CD14-positive monocyte (primary cell): ENCODE measurements around the gene BAIAP2L2. TPM values are rescaled to one million over a fixed set of nuclear protein-coding genes. Genes with fewer than 3 reads are reported as not detected.
A peak's percentile ranks its signal among the peaks of the same experiment; 100 is the strongest.

Source experiments
- DNase-seq, 3 donors: peaks; one replicate each; pipeline ENCODE4 v3.0.0-alpha.2; 2011 to 2022
- H2AFZ ChIP-seq: 2 replicates; pipeline ENCODE4 v1.6.0; 2012; ENCODE audit warnings: mild to moderate bottlenecking, low read depth, low read length, inconsistent platforms; ENCODE audit not compliant: insufficient read depth, poor library complexity, severe bottlenecking
- H3K27ac ChIP-seq, 2 donors: 1 replicate in 1 of 2; 2 replicates in 1 of 2; pipeline ENCODE4 v1.5.1; 2012 to 2013; ENCODE audit warnings: low read length in 2 of 2, control low read depth in 1 of 2, inconsistent platforms in 1 of 2, low read depth in 1 of 2, mild to moderate bottlenecking in 1 of 2
- H3K27me3 ChIP-seq, 2 donors: one replicate each; pipeline versions ENCODE4 v1.6.0 to v1.6.1; 2011 to 2013; ENCODE audit warnings: low read length in 2 of 2; ENCODE audit not compliant: control insufficient read depth in 2 of 2, insufficient read depth in 2 of 2
- H3K36me3 ChIP-seq, 2 donors: replicated peaks in 1 of 2; 1 replicate in 1 of 2; 2 replicates in 1 of 2; pipeline versions ENCODE4 v1.5.1 to v1.6.1; 2012 to 2013; ENCODE audit warnings: low read length in 2 of 2, control low read depth in 1 of 2, inconsistent platforms in 1 of 2, mild to moderate bottlenecking in 1 of 2; ENCODE audit not compliant: insufficient read depth in 2 of 2, control insufficient read depth in 1 of 2
- H3K4me1 ChIP-seq, 2 donors: 1 replicate in 1 of 2; 2 replicates in 1 of 2; pipeline versions ENCODE4 v1.5.1 to v1.6.1; 2012 to 2013; ENCODE audit warnings: low read length in 2 of 2, control low read depth in 1 of 2, inconsistent platforms in 1 of 2, mild to moderate bottlenecking in 1 of 2, moderate library complexity in 1 of 2; ENCODE audit not compliant: insufficient read depth in 2 of 2, control insufficient read depth in 1 of 2
- H3K4me2 ChIP-seq: replicated peaks from 2 replicates; pipeline ENCODE3; 2012; ENCODE audit warnings: low read length, moderate library complexity, mild to moderate bottlenecking; ENCODE audit not compliant: poor library complexity, severe bottlenecking; ENCODE audit errors: extremely low read depth
- H3K4me3 ChIP-seq, 3 experiments: fragments of 200-600 bp in 1 of 3; sonication (generic) in 1 of 3; replicated peaks in 1 of 3; 1 replicate in 2 of 3; 2 replicates in 1 of 3; pipeline ENCODE4 v1.5.1; 2011 to 2013; ENCODE audit warnings: low read length in 3 of 3, mild to moderate bottlenecking in 3 of 3, control low read depth in 2 of 3, low read depth in 2 of 3, inconsistent platforms in 1 of 3, moderate library complexity in 1 of 3
- H3K79me2 ChIP-seq: 2 replicates; pipeline ENCODE4 v1.6.0; 2012; ENCODE audit warnings: mild to moderate bottlenecking, control low read depth, inconsistent platforms, low read length, moderate library complexity; ENCODE audit not compliant: insufficient read depth
- H3K9ac ChIP-seq: 2 replicates; pipeline ENCODE4 v1.6.0; 2017; ENCODE audit warnings: low read length, mild to moderate bottlenecking; ENCODE audit not compliant: insufficient read depth, poor library complexity, severe bottlenecking
- H3K9me3 ChIP-seq, 2 donors: replicated peaks in 1 of 2; 1 replicate in 1 of 2; 2 replicates in 1 of 2; pipeline versions ENCODE4 v1.5.1 to v1.6.1; 2012 to 2013; ENCODE audit warnings: low read length in 2 of 2, control low read depth in 1 of 2; ENCODE audit not compliant: control insufficient read depth in 1 of 2, insufficient read depth in 1 of 2
- H4K20me1 ChIP-seq: 2 replicates; pipeline ENCODE4 v1.6.0; 2012; ENCODE audit warnings: mild to moderate bottlenecking, low read length, control low read depth, moderate library complexity; ENCODE audit not compliant: insufficient read depth
- H3K27ac Mint-ChIP-seq, 7 donors: one replicate each; pipeline ENCODE4 v1.8.0; 2020; ENCODE audit warnings: mild to moderate bottlenecking in 7 of 7, mixed read lengths in 7 of 7, moderate library complexity in 6 of 7, inconsistent platforms in 2 of 7
- H3K27me3 Mint-ChIP-seq, 3 donors: one replicate each; pipeline ENCODE4 v1.8.0; 2021 to 2022; ENCODE audit warnings: low read depth in 3 of 3, mild to moderate bottlenecking in 3 of 3, mixed read lengths in 3 of 3, moderate library complexity in 3 of 3, inconsistent platforms in 1 of 3
- H3K36me3 Mint-ChIP-seq, 2 donors: one replicate each; pipeline ENCODE4 v1.8.0; 2020; ENCODE audit warnings: mixed read lengths in 2 of 2, inconsistent platforms in 1 of 2, mild to moderate bottlenecking in 1 of 2
- H3K4me1 Mint-ChIP-seq: one replicate; pipeline ENCODE4 v1.8.0; 2020; ENCODE audit warnings: mild to moderate bottlenecking, mixed read lengths
- H3K4me3 Mint-ChIP-seq, 2 donors: one replicate each; pipeline ENCODE4 v1.8.0; 2020; ENCODE audit warnings: mild to moderate bottlenecking in 2 of 2, mixed read lengths in 2 of 2, moderate library complexity in 1 of 2
- H3K9me3 Mint-ChIP-seq, 7 donors: one replicate each; pipeline ENCODE4 v1.8.0; 2020 to 2022; ENCODE audit warnings: mixed read lengths in 7 of 7, mild to moderate bottlenecking in 6 of 7, moderate library complexity in 6 of 7, inconsistent platforms in 2 of 7
- WGBS: methylation state at CpG from one replicate; pipeline ENCODE4 v1.1.5; 2013; ENCODE audit warnings: missing lambda C conversion rate; ENCODE audit not compliant: insufficient coverage; 5-methylcytosine and 5-hydroxymethylcytosine counted together
- intact Hi-C, 2 donors: fragments of 100-400 bp; cut with micrococcal nuclease; formaldehyde crosslinking; loops; one replicate each; pipeline versions ENCODE4 v1.15.0 to v1.15.1; 2023
- polyA plus RNA-seq, 3 donors: library from polyadenylated mRNA; depleted of rRNA in 1 of 3; unstranded in 2 of 3; stranded (reverse) in 1 of 3; fragments of 300-500 nt in 2 of 3; fragments of >200 nt in 1 of 3; fragmentation: Illumina TruSeq in 2 of 3; gene quantifications; 1 replicate in 2 of 3; 2 replicates in 1 of 3; pipeline ENCODE4 v1.2.3, GENCODE V29; 2012 to 2021
- TF ChIP-seq, protein P1 (sequence below): fragments of 200-600 bp; IDR thresholded peaks from one replicate; pipeline ENCODE4 v1.8.0; 2022; ENCODE audit warnings: antibody characterized with exemption, mild to moderate bottlenecking

BAIAP2L2 gene
- polyA plus RNA-seq, 3 donors = 0.11 TPM; not detected in 2

DNA sequence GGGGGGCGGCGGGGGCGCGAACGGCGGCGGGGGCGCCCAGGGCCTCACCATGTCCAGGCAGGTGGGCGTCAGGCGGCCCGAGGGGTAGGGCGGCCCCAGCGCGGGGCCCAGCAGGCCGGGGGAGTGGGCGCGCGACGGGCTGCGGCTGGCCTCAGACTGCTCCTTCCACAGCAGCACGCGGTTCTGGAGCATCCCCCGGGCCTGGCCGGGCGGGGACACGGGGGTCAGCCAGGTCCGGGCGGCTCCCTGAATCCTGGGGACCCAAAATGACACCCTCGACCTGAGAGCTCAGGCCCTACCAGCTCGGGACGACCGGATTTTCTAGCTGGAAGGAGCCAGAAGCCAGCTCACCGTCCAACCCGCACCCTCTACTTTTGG lies 21.0 kb downstream of the BAIAP2L2 start:
- no peaks in the 10 kb centered on the region for H3K9me3 ChIP-seq
- H3K36me3 ChIP-seq = no peaks in the 10 kb centered on the region
- WGBS = 40% methylated on average over 31 of the region's 34 CpGs
- Mint-ChIP-seq H3K4me1 (no peaks in the 10 kb centered on the region), H3K4me3 (peak overlapping the region in 1 of 2 donors; percentile 75), H3K9me3 (peaks cover 0 to 3% (median 1%) of the 10 kb centered on the region in 7 donors), H3K27me3 (peaks cover 25 to 28% (median 27%) of the 10 kb centered on the region in 3 donors), H3K36me3 (no peaks in the 10 kb centered on the region), H3K27ac (no peak overlapping the region)
- no peak overlapping the region for H3K27ac ChIP-seq
- DNase-seq = no peak
- intact Hi-C loops = no loop called here
- no peak overlapping the region for H3K9ac ChIP-seq
- no peaks in the 10 kb centered on the region for H4K20me1 ChIP-seq
- H3K4me3 ChIP-seq = no peak overlapping the region
- TF ChIP-seq, protein P1, sequence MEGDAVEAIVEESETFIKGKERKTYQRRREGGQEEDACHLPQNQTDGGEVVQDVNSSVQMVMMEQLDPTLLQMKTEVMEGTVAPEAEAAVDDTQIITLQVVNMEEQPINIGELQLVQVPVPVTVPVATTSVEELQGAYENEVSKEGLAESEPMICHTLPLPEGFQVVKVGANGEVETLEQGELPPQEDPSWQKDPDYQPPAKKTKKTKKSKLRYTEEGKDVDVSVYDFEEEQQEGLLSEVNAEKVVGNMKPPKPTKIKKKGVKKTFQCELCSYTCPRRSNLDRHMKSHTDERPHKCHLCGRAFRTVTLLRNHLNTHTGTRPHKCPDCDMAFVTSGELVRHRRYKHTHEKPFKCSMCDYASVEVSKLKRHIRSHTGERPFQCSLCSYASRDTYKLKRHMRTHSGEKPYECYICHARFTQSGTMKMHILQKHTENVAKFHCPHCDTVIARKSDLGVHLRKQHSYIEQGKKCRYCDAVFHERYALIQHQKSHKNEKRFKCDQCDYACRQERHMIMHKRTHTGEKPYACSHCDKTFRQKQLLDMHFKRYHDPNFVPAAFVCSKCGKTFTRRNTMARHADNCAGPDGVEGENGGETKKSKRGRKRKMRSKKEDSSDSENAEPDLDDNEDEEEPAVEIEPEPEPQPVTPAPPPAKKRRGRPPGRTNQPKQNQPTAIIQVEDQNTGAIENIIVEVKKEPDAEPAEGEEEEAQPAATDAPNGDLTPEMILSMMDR = no peak
- H3K4me2 ChIP-seq = no peak overlapping the region
- H3K27me3 ChIP-seq = peaks cover 2 to 22% of the 10 kb centered on the region in 2 donors
- H3K79me2 ChIP-seq = no peaks in the 10 kb centered on the region
- H2AFZ ChIP-seq = no peak overlapping the region
- H3K4me1 ChIP-seq = no peaks in the 10 kb centered on the region

DNA sequence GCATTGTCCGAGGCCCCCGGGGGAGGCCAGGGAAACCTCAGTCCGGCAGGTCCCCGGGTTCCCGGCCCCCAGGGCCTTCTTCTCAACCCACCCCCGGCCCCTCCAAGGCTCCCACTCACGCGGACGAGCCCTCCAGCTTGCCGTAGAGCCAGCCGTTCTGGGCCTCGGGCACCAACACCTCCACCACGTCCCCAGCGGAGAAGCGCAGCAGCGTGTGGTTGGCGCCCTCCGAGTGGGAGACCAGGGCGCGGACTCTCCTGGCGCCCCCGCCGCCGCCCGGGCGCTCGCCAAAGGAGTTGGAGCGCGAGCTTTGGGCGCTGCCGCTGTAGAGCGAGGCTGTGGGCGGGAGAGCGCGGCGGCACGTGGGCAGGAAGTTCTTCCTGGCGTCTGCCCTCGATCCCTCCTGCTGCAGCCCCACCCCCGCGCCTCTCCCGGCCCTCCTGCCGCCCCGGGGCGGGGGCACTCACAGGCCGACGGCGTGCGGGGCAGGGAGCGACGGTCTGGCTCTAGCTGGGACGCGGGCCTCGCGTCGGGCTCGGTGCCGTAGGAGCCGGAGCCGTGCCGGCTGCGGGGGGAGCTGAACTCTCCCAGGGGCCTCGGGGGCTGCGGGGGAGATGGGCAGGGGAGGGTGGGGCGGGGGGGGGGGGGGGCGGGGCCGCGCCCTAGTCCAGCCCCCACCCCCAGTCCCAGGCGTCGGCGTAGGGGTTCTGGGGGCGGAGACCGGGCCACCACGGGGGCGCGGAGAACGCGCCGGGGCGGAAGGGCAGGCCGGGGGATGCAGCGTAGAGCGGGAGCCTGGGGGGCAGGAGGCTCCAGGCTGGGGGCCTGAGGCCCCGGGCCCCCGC lies 21.6 kb downstream of the BAIAP2L2 start:
- no peak overlapping the region for H3K4me2 ChIP-seq
- Mint-ChIP-seq H3K4me3 (peak overlapping the region in 1 of 2 donors; percentile 53), H3K36me3 (no peaks in the 10 kb centered on the region), H3K4me1 (no peaks in the 10 kb centered on the region), H3K27me3 (peaks cover 26 to 31% (median 27%) of the 10 kb centered on the region in 3 donors), H3K9me3 (peaks cover 0 to 3% (median 1%) of the 10 kb centered on the region in 7 donors), H3K27ac (no peak overlapping the region)
- H3K4me1 ChIP-seq = no peaks in the 10 kb centered on the region
- TF ChIP-seq, protein P1 = no peak
- no peak overlapping the region for H2AFZ ChIP-seq
- H3K27me3 ChIP-seq = peaks cover 2 to 24% of the 10 kb centered on the region in 2 donors
- no peaks in the 10 kb centered on the region for H3K36me3 ChIP-seq
- no peaks in the 10 kb centered on the region for H4K20me1 ChIP-seq
- 47% methylated on average over 44 of the region's 85 CpGs for WGBS
- DNase-seq = no peak
- no peak overlapping the region for H3K9ac ChIP-seq
- no peak overlapping the region for H3K4me3 ChIP-seq
- intact Hi-C loops = no loop called here
- no peaks in the 10 kb centered on the region for H3K79me2 ChIP-seq
- H3K9me3 ChIP-seq = no peaks in the 10 kb centered on the region
- no peak overlapping the region for H3K27ac ChIP-seq
